HG03064 (cell line): Measurements from ENCODE around the gene SLC25A42.

Experiments
- ATAC-seq: cut with Tn5 transposase; IDR thresholded peaks from one replicate; pipeline ENCODE4 v1.9.1; 2021; ENCODE audit warnings: low read depth; ENCODE audit not compliant: unreplicated experiment

The SLC25A42 gene

GRCh38 chr19:19050104-19050503 lies 13.7 kb upstream of the SLC25A42 start:
- no peak for ATAC-seq

- no peak for ATAC-seq
Measured at GRCh38 chr19:19050731-19051130, 13.1 kb upstream of the SLC25A42 start.

- no peak for ATAC-seq
Measured at GRCh38 chr19:19051478-19052213, 12.1 kb upstream of the SLC25A42 start.

GRCh38 chr19:19052921-19053320 lies 10.9 kb upstream of the SLC25A42 start:
- no peak for ATAC-seq

GRCh38 chr19:19053508-19054314 lies 10.1 kb upstream of the SLC25A42 start:
- no peak for ATAC-seq

- ATAC-seq = no peak
Measured at GRCh38 chr19:19054315-19054938, 9.4 kb upstream of the SLC25A42 start.

GRCh38 chr19:19054939-19055440 lies 8.8 kb upstream of the SLC25A42 start:
- ATAC-seq = no peak

GRCh38 chr19:19055701-19056100 lies 8.1 kb upstream of the SLC25A42 start:
- ATAC-seq = no peak

- ATAC-seq = no peak
Measured at GRCh38 chr19:19056636-19057275, 7.0 kb upstream of the SLC25A42 start.

- ATAC-seq = no peak
Measured at GRCh38 chr19:19057317-19057716, 6.5 kb upstream of the SLC25A42 start.

GRCh38 chr19:19057720-19058119 lies 6.1 kb upstream of the SLC25A42 start:
- ATAC-seq = no peak

- no peak for ATAC-seq
Measured at GRCh38 chr19:19059018-19059836, 4.6 kb upstream of the SLC25A42 start.

- ATAC-seq = no peak
Measured at GRCh38 chr19:19059837-19060611, 3.8 kb upstream of the SLC25A42 start.

- no peak for ATAC-seq
Measured at GRCh38 chr19:19061506-19061905, 2.3 kb upstream of the SLC25A42 start.

- no peak for ATAC-seq
Measured at GRCh38 chr19:19062454-19063182, 1.2 kb upstream of the SLC25A42 start.

- no peak for ATAC-seq
Measured at GRCh38 chr19:19064098-19064722, 416 bp downstream of the SLC25A42 start.

GRCh38 chr19:19064811-19065745 lies 1.3 kb downstream of the SLC25A42 start:
- no peak for ATAC-seq
